ENCODE measurements around the gene PLD2.
A peak's percentile ranks its signal among the peaks of the same experiment; 100 is the strongest.
"Not testable (repeated sequence)": the region's sequence is repeated elsewhere in the genome, so short reads cannot be mapped to it uniquely, and the experiment has no call there.

PLD2 gene

GRCh38 chr17:4789951-4790704 lies 16.8 kb upstream of the PLD2 start:
- DNase-seq (ENCODE audit: low spot score): peak; percentile 81

GRCh38 chr17:4790705-4791088 lies 16.3 kb upstream of the PLD2 start:
- no peak for DNase-seq (ENCODE audit: low spot score)

- no peak for DNase-seq (ENCODE audit: low spot score)
Measured at GRCh38 chr17:4795168-4795567, 11.8 kb upstream of the PLD2 start.

DNA sequence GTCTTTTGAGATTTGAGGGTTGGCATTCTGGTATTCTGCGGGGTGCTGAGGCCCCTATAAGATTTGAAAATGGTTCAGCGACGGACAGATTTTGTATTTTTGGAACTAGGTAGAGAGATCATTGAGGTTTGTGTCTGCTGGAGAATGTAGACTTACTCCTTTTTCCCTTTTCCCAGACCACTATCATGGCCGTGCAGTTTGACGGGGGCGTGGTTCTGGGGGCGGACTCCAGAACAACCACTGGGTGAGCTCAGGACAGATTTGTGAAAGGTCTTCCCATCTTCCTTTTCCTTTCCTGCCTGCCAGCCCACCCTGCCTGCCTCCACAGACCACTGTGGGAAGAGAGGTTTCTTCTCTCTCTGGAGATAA lies 10.4 kb upstream of the PLD2 start:
- DNase-seq (ENCODE audit: low spot score): peak; percentile 42

- DNase-seq (ENCODE audit: low spot score): no peak
Measured at GRCh38 chr17:4800462-4801196, 6.3 kb upstream of the PLD2 start.

GRCh38 chr17:4802228-4802627 lies 4.7 kb upstream of the PLD2 start, which contains the start of gene C17orf114:
C17orf114 (minus strand) TSS chr17:4802328.
- no peak for DNase-seq (ENCODE audit: low spot score)

DNA sequence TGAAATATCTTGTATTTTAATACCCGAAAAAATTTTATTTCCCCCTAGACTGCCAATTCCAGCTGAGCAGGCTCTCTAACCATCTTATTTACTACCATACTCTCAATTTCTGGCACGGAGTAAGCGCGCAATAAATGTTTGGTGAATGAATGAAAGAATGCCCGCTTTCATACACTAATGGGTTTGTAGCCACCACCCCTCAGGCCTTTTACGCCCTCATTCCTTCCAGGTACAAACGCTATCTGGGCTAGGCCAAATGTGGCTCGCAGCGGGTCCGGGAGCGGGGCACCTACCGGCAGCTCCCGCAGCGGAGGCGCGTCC lies 536 bp upstream of the PLD2 start:
- DNase-seq (ENCODE audit: low spot score): no peak

DNA sequence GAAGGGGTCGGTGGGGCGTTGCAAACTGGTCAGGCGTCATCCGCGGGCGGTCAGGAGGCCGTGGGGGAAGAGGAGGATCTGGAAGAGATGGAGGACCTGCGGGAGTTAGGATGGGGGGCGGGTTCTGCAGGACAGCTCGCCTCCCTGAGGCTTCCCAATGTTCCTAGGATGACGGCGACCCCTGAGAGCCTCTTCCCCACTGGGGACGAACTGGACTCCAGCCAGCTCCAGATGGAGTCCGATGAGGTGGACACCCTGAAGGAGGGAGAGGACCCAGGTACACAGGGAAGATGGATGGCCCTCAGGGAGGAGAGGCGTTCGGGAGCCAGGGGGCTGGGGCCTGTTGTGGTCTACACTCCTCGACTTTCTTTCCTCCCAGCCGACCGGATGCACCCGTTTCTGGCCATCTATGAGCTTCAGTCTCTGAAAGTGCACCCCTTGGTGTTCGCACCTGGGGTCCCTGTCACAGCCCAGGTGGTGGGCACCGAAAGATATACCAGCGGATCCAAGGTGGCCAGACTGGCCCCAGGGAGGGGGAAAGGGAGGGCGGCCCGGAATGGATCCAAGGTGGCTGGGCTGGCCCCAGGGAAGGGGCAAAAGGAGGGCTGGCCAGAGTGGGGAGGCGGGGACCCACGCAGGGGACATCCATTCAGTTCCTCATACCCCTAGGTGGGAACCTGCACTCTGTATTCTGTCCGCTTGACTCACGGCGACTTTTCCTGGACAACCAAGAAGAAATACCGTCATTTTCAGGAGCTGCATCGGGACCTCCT lies 839 bp downstream of the PLD2 start:
- DNase-seq (ENCODE audit: low spot score): no peak

DNA sequence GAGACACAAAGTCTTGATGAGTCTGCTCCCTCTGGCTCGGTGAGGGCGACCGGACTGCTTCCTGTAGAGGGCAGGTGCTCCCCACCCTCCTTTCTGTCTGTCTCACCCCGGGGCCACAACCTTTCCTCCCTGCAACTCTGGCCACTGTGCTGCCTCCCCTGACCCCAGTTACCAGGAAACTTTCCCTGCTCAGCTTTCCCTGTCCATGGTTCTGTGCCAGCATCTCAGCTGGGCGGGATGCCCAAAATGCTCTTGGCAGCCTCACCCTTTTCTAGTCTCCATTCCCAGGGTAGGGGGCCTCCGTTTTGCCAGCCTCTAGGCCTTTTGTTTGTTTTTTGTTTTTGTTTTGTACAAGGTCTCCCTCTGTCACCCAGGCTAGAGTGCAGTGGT lies 1.4 kb downstream of the PLD2 start:
- no peak for DNase-seq (ENCODE audit: low spot score)

- DNase-seq (ENCODE audit: low spot score): no peak
Measured at GRCh38 chr17:4810696-4811290, 3.8 kb downstream of the PLD2 start.

GRCh38 chr17:4811471-4811870 lies 4.5 kb downstream of the PLD2 start:
- DNase-seq (ENCODE audit: low spot score): no peak

GRCh38 chr17:4812690-4813089 lies 5.7 kb downstream of the PLD2 start:
- DNase-seq (ENCODE audit: low spot score): no peak

DNA sequence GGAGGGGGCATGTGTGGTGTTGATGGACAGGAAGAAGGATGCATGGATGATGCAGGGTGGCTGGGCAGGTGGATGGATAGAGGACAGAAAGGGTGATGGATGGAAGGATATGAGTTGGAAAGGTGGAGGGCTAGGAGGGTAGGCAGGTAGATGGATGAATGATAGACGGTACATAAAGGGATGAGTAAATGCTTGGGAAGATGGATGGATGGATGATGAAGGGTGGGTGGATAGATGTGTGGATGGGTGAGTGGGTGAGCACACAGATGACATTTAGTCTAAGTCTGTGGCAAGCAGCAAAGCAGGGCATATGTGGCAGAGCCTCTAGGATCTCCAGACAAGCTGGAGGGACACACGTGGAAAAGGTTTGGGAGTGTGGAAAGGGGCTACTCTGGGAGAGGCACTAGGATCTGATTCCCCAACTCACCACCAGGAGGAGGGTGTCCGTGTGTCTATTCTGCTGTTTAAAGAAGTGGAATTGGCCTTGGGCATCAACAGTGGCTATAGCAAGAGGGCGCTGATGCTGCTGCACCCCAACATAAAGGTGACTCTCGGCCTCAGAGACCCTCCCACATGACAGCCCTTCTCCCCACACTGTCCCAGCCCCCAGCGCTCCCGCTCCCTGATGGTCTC lies 8.2 kb downstream of the PLD2 start:
- DNase-seq (ENCODE audit: low spot score): no peak

DNA sequence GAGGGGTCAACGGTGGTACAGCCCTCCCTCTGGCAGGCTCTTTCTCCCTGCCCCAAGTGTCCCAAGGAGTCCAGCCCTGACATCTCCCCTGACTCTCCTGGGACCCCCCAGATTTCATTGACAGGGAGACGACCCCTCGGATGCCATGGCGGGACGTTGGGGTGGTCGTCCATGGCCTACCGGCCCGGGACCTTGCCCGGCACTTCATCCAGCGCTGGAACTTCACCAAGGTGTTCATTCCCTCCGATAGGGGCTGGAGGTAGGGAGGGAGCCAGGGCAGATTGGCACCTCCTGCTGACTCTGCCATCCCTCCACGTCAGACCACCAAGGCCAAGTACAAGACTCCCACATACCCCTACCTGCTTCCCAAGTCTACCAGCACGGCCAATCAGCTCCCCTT lies 9.9 kb downstream of the PLD2 start:
- DNase-seq (ENCODE audit: low spot score): no peak

- no peak for DNase-seq (ENCODE audit: low spot score)
Measured at GRCh38 chr17:4818276-4818675, 11.3 kb downstream of the PLD2 start.

GRCh38 chr17:4822835-4823234 lies 15.9 kb downstream of the PLD2 start:
- DNase-seq (ENCODE audit: low spot score): no peak

GRCh38 chr17:4823373-4824089 lies 16.6 kb downstream of the PLD2 start:
- no peak for DNase-seq (ENCODE audit: low spot score)

GRCh38 chr17:4827399-4827798 lies 20.4 kb downstream of the PLD2 start:
- DNase-seq (ENCODE audit: low spot score): no peak

DNA sequence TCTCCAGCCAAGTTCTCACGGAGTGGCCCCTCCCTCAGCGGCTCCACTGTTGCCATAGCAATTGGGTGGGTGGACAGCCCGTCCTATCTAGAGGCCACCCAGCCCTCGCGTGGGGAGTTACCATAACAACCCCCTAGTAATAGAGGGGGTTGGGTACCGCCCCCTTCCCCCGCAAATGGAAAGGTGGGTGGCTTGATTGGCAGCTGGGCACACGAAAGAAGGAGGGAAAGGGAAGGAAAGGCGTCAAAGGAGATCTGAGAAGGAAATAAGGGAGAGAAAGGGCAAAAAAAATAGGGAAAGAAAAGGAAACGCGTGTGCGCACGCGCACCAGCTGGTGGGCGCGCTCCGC lies 25.9 kb downstream of the PLD2 start:
- DNase-seq (ENCODE audit: low spot score): not testable (repeated sequence)

DNA sequence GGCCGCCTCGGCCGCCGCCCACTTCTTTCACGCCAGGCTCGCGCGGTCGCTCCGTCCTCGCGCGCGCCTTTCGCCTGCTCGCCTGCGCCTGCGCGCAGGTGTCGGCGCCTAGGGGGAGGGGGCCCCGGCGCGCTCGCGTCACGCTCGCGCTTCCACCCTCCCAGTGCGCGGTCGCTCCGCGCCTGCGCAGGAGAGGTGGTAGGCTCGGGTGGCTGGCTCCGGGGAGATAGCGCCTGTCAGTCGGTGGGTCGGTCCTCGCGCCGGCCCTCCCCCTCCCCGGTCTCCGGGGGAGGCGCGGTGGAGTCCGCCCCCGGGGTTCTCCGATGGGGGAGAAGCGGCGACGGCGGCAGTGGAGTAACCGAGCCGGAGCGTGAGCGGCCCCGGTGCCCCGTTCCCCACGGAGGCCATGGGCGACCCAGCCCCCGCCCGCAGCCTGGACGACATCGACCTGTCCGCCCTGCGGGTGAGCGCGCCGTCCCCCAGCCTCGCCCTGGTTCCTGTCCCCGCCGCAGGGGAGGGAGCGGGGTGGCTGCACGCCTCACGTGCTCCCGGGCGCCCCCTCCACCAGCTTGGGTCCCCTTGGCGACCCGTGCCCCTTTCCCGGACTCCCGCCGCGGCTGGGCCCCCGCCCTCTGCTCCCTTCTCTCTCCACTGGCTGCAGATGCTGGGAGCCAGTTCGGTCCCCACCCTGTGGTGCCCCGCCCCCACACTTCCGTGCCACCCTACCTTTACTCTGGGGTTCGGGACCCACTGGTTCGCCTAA lies 26.4 kb downstream of the PLD2 start, which contains the start of gene MINK1:
Gene MINK1, plus strand, starts transcription at position 163 of the 763 bp plus-strand sequence. Its CDS starts 244 bp downstream, at position 407.
- DNase-seq (ENCODE audit: low spot score): peak; percentile 93
